Gastrocnemius medialis (tissue), 4 donors: ENCODE data around the gene FOXN1.

Source experiments
- CTCF ChIP-seq, 5 experiments: fragments of 450-650 bp in 3 of 5; fragments of 200-600 bp in 2 of 5; sonication (generic) in 2 of 5; IDR thresholded peaks in 4 of 5; conservative IDR thresholded peaks in 1 of 5; 1 replicate in 4 of 5; 2 replicates in 1 of 5; pipeline ENCODE4 v1.5.1; 2016 to 2019; ENCODE audit warnings: antibody characterized with exemption in 5 of 5, mild to moderate bottlenecking in 3 of 5, moderate library complexity in 3 of 5
- POLR2A ChIP-seq, 2 donors: fragments of 450-650 bp; IDR thresholded peaks; one replicate each; pipeline ENCODE4 v1.6.1; 2017; ENCODE audit warnings: antibody characterized with exemption in 2 of 2, mild to moderate bottlenecking in 2 of 2, moderate library complexity in 2 of 2

- TF ChIP-seq POLR2A (IDR thresholded peaks at IDR 0.05): no peak
- no peak for TF ChIP-seq CTCF (IDR thresholded peaks at IDR 0.05 in 4 of 5, conservative IDR thresholded peaks at IDR 0.05 in 1 of 5)
Measured at GRCh38 chr17:28470914-28471366, 35.2 kb upstream of the FOXN1 start.
